Fibroblast of skin of back (primary cell): ENCODE data around the gene STN1.
"Not testable (repeated sequence)": the region's sequence is repeated elsewhere in the genome, so short reads cannot be mapped to it uniquely, and the experiment has no call there.

Experiments used
- DNase-seq: peaks from one replicate; pipeline ENCODE4 v3.0.0-alpha.2; 2013

STN1 gene

GRCh38 chr10:103859161-103860086 lies 58.6 kb downstream of the STN1 start:
- DNase-seq, result peak; percentile 70

DNA sequence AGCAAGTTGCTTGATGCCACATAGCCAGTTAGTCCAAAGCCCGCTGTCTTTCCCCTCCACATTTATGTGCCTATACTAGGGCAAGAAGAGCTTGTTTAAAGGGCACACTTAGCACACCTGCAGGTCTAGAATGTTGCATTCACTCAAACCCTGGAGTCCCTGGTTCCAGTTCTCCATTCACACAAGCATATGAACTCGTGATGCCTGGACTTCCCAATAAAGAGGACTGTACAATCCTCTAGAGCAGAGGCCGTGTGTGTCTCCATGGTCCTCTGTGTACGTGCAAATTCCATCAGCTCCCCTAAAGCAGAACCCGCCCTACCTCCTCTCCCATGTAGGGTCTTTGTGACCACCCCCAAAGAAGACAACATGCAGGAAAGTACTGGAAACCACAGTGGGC lies 59.6 kb downstream of the STN1 start:
- no peak for DNase-seq

DNA sequence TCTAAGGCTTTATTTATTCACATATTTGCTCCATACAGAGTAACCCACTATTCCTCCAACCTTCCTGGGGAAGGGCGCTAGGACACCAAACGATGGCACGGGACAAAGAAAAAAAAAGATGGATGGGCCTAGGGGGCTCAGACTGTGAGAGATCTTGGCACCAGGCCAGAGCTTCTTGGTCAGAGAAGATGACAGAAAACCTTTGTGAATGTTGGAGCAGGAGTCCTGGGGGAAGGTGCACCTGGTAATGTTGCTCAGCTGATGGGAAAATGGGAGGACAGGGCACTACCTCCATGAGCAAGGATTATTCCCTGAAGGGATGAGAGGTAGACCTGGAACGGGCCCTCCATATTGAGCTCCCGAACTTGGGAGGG lies 61.2 kb downstream of the STN1 start:
- DNase-seq, result no peak

DNA sequence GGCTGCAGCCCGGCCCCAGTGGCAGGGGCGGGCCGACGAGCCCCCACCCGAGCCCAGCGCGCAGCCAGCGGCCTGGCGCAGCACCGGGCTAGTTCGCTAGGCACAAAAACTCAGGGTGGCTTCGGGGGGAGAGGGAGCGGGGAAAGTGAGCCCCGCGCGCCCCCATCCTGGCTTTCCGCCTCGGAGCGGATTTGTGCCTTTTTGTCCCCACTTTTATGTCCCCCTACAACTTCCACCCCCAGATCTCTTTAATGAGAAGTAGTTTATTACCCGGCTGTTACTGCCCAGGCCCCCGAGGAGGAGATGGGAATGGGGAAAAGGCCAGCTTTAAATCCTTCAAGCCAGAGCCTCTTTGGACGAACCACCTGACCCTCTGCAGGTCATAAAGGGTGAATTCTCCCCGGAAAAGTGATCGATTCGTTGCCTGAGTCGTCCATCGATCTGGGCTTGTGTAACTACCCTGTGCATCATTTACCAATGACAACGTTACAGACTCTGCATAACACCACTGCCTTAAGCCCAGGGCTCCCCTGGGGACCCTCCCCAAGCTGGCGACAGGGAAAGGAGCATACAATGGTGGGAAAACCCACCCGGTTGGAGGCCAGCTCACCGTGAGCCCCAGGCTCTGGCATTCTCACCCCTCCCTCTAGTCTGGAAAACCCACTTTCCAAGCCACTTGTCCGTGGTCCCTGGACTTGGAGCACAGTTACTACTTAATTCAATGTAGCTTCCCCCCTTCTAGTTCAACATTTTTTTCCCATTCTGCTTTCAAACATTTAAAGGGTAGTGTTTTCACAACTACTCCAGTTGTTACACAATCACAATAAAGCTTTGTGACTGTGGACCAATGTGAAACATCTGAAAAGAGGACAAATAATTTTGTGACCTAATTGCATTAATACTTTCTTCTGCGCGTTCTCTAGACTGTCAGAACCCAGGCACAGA lies 61.9 kb downstream of the STN1 start:
- no peak for DNase-seq

DNA sequence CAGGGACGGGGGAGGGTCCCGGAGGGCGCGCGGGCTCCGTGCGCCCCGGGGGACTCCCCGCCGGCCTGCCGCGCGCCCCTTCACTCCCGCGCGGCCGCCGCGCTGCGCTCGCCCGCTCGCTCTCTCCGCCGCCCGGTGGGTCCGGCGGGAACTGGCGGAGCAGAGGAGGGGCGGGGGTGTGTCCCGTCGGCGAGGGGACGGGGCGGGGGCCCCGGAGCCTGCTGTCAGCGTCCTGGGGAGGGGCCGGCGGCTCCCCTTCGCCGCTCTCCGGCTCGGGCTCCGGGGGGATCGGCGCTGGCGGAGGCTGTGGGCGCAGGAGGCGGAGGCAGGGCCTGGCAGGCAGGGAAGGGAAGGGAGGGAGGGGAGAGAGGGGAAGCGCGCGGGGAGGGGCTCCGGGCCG lies 62.6 kb downstream of the STN1 start, which contains the start of gene SH3PXD2A:
Gene SH3PXD2A (minus strand): TSS at position 153 of the 400 bp plus-strand sequence. CDS start 310 bp downstream, outside the sequence.
- peak; percentile 48 for DNase-seq

- peak; percentile 68 for DNase-seq
Measured at GRCh38 chr10:103854686-103855391, 63.1 kb downstream of the STN1 start.

- no peak for DNase-seq
Measured at GRCh38 chr10:103854265-103854685, 63.7 kb downstream of the STN1 start.

GRCh38 chr10:103853428-103854264 lies 64.3 kb downstream of the STN1 start:
- DNase-seq, result no peak

- no peak for DNase-seq
Measured at GRCh38 chr10:103852856-103853255, 65.1 kb downstream of the STN1 start.

DNA sequence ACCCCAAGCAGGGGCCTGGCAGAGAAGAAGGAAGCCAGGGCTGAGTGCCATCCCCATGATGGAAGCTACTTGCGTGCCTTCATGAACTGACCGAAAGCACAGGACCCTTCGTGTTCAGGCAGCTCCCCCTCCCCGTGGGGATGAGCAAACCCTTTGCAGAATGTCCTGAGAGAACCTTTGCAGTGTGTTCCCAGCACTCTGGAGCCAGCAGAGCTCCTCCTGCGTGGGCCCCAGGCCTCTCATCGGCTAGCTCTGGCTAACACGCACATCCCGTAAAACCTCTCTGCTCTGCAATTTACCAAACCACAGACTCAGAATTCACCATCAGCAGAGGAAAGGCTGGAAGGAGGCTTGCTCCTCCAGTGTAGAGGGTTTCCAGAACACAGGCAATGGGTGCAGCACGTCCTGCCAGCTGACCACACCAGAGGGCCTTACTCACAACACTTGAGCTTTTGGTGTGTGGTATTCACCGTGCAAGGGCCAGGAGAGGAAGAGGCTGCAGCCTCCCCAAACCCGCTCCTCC lies 65.7 kb downstream of the STN1 start:
- DNase-seq, result no peak

DNA sequence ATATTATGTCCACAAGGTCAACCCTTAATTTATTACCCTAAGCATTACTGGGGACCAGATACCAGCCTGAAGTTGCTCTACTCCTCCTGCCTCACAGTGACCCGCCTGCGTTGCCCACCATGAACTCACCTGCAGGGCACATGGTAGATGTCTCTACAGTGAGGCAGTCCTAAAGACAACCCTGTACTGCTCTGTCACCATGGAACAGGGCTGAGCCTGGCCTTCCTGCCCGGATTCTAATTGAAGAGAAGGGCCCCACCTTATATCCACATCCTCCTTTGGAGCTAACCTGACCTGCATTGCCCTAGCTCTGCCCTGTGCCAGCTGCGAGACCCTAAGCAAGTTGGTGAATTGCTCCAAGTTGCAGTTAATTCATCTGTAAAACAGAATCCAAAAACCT lies 66.7 kb downstream of the STN1 start:
- DNase-seq, result no peak

DNA sequence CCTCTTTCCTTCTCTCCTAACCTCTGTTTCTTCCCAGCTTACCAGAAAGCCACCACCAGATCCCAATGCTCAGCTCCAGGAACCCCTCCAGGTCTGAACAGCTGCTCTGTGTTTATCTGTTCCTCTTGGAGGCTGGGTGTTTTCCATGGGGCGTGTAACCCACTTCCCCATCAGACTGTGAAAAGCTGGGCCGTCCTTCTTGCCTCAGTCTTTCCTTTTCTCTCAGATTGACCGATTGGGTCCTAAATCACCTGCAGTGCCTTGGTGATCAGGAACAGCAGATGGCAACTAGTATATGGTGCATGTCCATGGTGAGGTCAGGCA lies 67.5 kb downstream of the STN1 start:
- no peak for DNase-seq

DNA sequence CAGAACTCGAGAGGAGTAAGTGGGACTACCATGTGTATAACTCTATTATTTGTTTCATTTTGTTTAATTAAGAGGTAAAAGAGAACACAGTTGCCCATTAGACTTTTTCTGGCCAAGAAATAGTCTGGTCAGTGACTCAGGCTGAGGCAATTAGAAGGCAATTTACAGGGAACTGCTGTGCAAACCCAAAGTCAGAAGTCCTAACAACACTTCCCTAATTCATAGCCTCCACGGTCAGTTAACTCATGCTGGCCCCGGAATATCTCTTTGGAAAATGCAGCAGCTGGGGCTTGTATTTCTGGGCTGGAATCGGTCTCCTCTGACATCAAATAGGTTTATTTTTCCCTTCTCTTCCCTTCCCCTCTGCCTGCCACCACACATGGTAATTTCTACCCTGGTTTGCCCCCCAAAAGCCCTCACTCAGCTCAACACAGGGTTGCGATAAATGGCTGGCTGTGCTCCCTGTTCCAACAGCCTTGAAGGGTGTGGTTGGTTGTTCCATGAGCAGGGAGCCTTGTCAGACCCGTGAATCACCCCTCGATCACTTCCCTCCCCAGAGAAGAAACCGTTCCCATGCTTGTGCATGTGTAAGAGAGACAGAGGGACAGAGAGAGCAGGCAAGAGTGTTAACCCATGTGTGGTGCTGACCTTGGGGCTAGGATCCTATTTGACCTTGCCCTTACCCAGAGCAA lies 68.0 kb downstream of the STN1 start:
- DNase-seq, result peak; percentile 82

GRCh38 chr10:103849212-103849877 lies 68.6 kb downstream of the STN1 start:
- DNase-seq, result no peak

DNA sequence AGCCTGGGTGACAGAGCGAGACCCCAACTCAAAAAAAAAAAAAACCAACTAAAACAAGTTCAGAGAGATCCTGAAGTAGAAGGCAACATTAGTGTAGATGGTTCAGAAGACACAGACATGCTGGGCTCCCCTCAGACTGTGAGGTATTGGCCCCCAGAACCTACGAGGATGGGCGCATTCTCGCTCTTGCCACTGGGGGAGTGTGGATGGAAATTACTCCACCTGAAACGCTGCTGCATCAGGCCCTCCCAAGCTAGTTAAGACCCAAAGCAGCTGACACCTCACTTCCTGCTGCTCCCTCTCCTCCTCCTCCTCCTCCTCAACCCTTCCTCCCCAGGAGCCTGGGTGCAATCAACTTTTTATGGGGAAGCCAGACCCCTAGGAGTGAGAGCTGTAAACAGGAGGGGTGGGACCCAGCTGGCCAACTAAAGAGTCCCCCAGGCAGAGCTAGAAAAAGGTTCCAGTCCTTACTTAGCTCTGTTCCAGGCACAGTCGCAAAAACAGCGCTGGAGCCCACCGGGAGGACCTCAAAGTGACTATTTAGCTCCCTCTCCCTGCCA lies 70.0 kb downstream of the STN1 start:
- no peak for DNase-seq

DNA sequence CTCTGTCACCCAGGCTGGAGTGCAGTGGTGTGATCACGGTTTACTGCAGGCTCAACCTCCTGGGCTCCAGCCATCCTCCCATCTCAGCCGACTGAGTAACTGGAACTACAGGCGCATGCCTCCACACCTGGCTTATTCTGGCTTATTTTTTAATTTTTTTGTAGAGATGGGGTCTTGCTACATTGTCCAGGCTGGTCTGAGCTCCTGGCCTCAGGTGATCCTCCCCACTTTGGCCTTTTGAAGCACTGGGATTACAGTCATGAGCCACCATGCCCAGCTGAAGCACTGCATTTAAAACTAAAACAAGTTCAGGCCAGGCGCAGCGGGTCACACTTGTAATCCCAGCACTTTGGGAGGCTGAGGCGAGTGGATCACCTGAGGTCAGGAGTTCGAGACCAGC lies 70.6 kb downstream of the STN1 start:
- DNase-seq, result no peak

DNA sequence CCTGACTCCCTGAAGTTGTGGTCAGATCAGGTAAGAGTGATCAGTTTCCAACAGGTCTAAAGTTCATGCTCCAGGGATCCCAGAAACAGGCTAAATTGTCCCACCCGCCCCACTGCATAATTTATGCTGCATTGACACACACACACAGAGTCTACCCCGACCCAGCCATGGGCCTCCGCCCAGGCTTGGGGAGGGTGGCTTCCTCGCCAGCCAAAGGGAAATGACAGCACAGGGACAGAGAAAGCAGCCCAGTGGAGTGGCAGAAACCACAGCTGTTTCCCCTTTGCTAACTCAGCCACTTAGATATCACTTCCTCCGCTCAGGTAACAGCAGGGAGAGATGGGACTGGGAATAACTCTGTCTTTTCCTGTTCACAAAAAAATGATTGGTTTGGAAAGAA lies 72.0 kb downstream of the STN1 start:
- no peak for DNase-seq

GRCh38 chr10:103845346-103845745 lies 72.6 kb downstream of the STN1 start:
- not testable (repeated sequence) for DNase-seq

GRCh38 chr10:103843854-103844570 lies 74.0 kb downstream of the STN1 start:
- DNase-seq, result peak; percentile 69
